DMS 273 (cell line): ENCODE results near the gene ICAM1.
"Not testable (repeated sequence)": the region's sequence is repeated elsewhere in the genome, so short reads cannot be mapped to it uniquely, and the experiment has no call there.

ENCODE experiments used
- DNase-seq: peaks from one replicate; lab custom pipeline; 2025; ENCODE audit not compliant: unreplicated experiment; lab: John Stamatoyannopoulos, UW

The ICAM1 gene

DNA sequence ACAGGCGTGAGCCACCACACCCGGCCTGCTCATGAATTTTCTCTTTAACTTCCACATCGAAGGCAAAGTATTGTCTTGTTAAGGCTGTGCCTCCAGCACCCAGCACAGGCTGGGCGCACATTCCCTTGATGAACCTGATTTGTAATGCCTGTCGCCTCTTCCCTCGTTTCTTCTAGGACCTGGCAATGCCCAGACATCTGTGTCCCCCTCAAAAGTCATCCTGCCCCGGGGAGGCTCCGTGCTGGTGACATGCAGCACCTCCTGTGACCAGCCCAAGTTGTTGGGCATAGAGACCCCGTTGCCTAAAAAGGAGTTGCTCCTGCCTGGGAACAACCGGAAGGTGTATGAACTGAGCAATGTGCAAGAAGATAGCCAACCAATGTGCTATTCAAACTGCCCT lies 3.7 kb downstream of the ICAM1 start:
- DNase-seq: no peak

DNA sequence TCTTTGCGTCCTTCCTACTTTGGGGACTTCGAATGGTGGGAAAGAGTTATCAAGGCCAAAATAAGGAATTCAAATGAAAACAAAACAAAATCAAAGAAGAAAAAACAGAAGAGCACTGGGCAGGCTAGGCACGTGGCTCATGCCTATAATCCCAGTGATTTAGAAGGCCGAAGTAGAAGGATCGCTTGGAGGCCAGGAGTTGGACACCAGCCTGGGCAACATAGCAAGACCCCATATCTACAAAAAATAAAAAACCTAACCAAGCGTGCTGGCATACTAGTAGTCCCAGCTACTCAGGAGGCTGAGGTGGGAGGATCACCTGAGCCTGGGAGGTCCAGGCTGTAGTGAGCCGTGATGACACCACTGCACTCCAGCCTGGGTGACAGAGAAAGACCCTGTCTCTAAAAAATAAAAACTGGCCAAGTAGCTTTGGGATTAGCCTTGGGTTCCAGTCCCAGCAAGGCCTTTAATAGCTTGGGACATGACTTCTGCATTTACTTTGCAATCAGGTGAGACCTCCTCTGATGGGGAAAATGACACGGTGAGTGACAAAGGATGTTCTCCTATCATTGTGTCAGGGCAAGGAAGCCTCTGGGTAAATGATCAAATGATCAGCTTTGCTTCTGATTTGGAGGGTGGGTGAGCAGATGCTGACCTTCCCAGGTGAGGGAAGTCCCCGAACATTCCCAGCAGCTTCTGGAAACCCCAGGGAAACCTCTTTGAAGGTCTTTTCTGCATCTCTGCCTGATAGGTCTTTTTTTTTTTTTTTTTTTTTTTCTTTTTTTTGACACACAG lies 7.1 kb downstream of the ICAM1 start:
- no peak for DNase-seq

DNA sequence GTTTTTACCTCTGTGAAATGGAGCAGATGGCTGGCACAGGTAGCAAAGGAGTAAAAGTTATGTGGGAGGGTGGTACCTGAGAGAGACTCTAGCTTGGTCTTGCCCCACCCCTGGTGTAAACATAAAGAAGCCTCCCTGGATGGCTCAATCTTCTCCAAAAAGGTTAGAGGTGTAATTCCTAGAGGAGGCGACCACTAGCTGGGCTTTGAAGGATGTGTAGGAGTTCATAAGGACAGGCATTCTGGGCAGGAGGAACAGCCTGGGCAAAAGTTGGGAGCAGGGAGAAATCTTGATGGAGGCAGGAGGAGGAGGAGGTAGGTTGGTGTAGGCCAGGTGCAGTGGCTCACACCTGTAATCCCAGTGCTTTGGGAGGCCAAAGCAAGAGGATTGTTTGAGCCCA lies 8.0 kb downstream of the ICAM1 start:
- DNase-seq: no peak

DNA sequence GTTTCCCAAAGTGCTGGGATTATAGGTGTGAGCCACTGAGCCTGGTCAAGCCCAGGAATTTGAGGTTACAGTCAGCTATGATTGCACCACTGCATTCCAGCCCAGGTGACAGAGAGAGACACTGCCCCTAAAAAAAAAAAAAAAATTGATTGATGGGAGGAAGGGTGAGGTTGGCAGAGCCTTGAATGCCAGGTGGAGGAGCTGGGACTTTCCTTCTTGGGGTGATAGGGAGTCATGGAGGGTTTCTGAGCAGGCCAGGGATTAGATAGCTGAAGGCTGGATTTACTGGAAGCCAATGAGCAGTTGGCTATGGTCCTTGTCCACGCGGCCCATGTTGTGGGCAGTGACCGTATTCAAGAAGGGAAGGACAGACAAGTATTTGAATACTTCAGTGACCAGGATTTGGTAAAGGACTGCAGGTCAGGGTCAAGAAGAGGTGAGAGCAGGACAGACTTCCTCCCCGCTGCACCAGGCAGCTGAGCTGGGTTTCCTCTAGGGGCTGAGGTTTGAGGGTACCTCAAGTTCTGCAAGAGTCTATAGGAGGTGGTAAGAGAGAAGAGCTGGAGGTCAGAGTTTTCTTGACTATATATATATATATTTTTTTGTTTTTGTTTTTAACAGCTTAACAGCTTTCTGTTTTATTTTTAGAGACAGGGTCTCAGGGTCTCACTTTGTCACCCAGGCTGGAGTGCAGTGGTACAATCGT lies 9.0 kb downstream of the ICAM1 start:
- no peak for DNase-seq

DNA sequence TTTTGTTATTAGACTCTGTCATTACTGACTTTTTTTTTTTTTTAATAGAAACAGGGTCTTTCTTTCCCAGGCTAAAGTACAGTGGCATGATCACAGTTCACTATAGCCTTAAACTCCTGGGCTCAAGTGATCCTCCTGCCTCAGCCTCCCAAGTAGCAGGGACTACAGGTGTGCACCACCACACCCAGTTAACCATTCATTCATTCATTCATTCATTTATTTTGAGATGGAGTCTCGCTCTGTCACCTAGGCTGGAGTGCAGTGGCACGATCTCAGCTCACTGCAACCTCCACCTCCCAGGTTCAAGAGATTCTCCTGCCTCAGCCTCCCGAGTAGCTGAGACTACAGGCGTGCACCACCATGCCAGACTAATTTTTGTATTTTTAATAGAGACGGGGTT lies 11.1 kb downstream of the ICAM1 start:
- DNase-seq: not testable (repeated sequence)

DNA sequence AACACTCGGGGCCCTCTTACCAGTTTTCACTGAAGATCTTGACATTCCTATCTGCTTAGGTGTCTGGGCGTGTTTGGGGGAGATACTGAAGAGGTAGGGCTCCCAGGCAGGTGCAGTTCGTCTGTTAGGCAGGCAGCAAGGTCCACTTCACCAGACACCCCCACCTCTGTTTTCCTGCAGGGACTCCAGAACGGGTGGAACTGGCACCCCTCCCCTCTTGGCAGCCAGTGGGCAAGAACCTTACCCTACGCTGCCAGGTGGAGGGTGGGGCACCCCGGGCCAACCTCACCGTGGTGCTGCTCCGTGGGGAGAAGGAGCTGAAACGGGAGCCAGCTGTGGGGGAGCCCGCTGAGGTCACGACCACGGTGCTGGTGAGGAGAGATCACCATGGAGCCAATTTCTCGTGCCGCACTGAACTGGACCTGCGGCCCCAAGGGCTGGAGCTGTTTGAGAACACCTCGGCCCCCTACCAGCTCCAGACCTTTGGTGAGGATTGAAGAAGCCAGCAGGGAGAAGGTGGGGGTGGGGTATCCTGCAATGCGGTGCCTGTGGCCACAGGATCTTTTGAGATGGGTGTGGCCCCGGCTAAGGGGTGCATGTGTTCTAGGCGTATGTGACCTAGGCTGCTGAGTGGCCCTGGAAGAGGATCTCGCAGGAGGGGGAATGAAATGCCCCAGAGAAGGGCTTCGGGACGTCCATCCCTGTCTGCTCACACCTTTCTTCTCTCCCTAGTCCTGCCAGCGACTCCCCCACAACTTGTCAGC lies 12.6 kb downstream of the ICAM1 start:
- DNase-seq: no peak

DNA sequence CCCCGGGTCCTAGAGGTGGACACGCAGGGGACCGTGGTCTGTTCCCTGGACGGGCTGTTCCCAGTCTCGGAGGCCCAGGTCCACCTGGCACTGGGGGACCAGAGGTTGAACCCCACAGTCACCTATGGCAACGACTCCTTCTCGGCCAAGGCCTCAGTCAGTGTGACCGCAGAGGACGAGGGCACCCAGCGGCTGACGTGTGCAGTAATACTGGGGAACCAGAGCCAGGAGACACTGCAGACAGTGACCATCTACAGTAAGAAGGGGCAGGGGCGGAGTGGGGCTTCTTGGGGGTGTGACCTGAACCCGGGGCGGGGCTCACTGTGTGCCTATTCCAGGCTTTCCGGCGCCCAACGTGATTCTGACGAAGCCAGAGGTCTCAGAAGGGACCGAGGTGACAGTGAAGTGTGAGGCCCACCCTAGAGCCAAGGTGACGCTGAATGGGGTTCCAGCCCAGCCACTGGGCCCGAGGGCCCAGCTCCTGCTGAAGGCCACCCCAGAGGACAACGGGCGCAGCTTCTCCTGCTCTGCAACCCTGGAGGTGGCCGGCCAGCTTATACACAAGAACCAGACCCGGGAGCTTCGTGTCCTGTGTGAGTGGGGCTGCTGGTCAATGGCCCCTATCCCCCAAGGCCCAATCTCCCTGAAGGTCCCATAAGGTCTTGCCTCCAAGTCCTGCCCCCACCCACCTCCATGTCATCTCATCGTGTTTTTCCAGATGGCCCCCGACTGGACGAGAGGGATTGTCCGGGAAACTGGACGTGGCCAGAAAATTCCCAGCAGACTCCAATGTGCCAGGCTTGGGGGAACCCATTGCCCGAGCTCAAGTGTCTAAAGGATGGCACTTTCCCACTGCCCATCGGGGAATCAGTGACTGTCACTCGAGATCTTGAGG lies 13.4 kb downstream of the ICAM1 start:
- DNase-seq: no peak

DNA sequence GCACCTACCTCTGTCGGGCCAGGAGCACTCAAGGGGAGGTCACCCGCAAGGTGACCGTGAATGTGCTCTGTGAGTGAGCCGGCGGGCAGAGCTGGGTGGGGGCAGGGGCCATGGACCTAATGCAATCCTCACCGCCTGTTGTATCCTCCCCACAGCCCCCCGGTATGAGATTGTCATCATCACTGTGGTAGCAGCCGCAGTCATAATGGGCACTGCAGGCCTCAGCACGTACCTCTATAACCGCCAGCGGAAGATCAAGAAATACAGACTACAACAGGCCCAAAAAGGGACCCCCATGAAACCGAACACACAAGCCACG lies 14.0 kb downstream of the ICAM1 start:
- no peak for DNase-seq

DNA sequence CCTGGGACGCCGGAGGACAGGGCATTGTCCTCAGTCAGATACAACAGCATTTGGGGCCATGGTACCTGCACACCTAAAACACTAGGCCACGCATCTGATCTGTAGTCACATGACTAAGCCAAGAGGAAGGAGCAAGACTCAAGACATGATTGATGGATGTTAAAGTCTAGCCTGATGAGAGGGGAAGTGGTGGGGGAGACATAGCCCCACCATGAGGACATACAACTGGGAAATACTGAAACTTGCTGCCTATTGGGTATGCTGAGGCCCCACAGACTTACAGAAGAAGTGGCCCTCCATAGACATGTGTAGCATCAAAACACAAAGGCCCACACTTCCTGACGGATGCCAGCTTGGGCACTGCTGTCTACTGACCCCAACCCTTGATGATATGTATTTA lies 14.5 kb downstream of the ICAM1 start:
- DNase-seq: no peak

DNA sequence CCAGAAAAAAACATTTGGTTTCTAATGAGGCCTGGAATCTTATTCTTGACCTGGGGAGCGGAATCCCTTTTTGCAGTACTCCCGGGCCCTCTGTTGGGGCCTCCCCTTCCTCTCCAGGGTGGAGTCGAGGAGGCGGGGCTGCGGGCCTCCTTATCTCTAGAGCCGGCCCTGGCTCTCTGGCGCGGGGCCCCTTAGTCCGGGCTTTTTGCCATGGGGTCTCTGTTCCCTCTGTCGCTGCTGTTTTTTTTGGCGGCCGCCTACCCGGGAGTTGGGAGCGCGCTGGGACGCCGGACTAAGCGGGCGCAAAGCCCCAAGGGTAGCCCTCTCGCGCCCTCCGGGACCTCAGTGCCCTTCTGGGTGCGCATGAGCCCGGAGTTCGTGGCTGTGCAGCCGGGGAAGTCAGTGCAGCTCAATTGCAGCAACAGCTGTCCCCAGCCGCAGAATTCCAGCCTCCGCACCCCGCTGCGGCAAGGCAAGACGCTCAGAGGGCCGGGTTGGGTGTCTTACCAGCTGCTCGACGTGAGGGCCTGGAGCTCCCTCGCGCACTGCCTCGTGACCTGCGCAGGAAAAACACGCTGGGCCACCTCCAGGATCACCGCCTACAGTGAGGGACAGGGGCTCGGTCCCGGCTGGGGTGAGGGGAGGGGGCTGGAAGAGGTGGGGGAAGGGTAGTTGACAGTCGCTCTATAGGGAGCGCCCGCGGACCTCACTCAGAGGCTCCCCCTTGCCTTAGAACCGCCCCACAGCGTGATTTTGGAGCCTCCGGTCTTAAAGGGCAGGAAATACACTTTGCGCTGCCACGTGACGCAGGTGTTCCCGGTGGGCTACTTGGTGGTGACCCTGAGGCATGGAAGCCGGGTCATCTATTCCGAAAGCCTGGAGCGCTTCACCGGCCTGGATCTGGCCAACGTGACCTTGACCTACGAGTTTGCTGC lies 16.1 kb downstream of the ICAM1 start, which contains the start of gene ICAM4:
ICAM4 (plus strand) TSS at position 153 of the 935 bp plus-strand sequence; CDS start at position 211, 58 bp downstream.
- DNase-seq: peak; percentile 92

DNA sequence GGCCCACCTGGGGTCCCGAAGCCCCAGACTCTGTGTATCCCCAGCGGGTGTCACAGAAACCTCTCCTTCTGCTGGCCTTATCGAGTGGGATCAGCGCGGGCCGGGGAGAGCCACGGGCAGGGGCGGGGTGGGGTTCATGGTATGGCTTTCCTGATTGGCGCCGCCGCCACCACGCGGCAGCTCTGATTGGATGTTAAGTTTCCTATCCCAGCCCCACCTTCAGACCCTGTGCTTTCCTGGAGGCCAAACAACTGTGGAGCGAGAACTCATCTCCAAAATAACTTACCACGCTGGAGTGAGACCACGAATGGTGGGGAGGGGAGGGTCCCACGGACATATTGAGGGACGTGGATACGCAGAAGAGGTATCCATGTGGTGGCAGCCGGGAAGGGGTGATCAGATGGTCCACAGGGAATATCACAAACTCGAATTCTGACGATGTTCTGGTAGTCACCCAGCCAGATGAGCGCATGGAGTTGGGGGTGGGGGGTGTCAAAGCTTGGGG lies 17.8 kb downstream of the ICAM1 start:
- DNase-seq: peak; percentile 62

DNA sequence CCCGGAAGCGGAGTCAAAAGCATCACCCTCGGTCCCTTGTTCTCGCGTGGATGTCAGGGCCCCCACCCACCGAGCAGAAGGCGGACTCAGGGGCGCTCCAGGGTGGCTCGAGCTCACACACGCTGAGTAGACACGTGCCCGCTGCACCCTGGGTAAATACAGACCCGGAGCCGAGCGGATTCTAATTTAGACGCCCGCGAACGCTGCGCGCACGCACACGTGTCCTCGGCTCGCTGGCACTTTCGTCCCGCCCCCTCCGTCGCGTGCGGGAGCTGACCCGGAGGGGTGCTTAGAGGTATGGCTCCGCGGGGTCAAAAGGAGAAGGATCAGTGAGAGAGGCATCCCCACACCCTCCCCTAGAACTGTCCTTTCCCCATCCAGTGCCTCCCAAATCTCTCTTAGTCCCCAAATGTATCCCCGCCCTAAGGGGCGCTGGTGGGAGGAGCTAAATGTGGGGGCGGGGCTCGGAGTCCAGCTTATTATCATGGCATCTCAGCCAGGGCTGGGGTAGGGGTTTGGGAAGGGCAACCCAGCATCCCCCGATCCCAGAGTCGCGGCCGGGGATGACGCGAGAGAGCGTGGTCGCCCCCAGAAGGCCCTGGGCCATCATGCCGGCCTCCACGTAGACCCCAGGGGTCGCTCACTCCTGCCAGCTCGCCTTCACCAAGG lies 18.4 kb downstream of the ICAM1 start:
- peak; percentile 96 for DNase-seq

DNA sequence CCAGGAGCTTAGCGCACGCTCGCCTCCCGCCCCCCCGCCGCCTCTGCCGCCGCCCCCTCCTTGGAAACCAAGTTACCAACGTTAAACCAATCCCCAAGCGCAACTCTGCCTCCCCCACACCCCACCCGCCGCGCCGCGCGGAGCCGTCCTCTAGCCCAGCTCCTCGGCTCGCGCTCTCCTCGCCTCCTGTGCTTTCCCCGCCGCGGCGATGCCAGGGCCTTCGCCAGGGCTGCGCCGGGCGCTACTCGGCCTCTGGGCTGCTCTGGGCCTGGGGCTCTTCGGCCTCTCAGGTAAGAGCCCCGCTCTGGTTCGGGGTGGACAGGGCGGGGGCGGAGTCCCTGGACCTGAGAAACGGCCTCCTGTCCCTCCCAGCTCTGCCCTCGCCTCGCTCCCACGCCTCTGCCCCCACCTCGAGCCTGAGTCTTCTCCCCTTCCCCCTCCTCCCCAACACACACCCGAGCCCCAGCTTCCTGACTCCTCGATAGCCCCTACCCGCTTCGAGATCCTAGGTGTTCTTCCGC lies 19.0 kb downstream of the ICAM1 start, which contains the start of gene ICAM5:
ICAM5 (plus strand) TSS at position 117 of the 521 bp plus-strand sequence; CDS start at position 209, 92 bp downstream.
- peak; percentile 93 for DNase-seq

DNA sequence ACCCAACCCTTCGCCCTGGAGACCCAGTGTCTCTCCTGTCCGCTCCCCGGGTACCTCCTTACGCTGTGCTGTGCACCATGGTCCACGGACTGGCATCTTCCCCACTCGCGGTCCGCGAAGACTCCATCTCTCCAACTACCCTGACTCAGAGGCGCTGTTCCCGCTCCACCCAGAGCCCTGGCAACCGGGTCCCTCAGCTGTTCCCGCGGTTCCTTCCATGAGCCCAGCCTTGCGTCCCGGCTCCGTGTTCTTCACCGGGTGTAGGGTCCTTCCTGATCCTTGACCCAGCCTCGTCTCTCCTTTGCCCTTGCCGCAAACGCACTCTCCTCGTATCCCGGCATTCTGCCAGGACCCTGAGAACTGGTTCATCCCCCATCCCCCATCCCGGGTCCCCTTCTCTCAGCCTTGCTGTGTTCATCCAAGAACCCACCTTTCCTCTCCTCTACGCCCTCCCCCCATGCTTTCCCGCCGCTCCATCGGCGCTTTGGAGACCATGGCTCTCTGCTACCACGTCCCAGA lies 19.5 kb downstream of the ICAM1 start:
- DNase-seq: peak; percentile 82

DNA sequence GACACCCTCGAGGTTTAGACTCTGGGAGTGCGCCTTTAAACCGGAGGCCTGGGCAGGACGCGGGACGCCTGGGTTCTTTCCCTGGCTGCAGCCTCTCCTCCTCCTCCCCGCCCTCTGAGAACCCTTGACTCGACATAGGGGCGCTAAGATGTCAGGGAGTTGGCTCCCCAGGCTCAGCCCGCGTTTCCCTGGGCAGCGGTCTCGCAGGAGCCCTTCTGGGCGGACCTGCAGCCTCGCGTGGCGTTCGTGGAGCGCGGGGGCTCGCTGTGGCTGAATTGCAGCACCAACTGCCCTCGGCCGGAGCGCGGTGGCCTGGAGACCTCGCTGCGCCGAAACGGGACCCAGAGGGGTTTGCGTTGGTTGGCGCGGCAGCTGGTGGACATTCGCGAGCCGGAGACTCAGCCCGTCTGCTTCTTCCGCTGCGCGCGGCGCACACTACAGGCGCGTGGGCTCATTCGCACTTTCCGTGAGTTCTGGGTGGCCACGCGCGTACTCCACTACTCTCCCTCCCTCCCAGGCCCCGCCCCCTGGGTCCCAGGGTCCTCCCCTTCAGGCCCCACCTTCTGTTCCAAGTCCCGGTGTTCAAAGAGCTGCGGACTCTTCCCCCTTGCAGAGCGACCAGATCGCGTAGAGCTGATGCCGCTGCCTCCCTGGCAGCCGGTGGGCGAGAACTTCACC lies 20.1 kb downstream of the ICAM1 start:
- DNase-seq: peak; percentile 77

DNA sequence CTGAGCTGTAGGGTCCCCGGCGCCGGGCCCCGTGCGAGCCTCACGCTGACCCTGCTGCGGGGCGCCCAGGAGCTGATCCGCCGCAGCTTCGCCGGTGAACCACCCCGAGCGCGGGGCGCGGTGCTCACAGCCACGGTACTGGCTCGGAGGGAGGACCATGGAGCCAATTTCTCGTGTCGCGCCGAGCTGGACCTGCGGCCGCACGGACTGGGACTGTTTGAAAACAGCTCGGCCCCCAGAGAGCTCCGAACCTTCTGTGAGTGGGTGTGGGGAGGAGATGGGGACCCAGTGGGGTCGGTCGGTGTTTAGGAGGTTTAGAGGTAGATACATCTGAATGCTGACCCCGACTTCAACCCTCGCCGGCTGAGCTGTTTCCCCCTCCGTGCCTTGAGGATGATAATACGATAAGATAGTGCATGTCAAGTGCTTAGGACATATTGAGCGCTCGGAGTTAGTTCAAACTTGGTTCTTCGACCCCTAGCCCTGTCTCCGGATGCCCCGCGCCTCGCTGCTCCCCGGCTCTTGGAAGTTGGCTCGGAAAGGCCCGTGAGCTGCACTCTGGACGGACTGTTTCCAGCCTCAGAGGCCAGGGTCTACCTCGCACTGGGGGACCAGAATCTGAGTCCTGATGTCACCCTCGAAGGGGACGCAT lies 20.8 kb downstream of the ICAM1 start:
- DNase-seq: no peak

DNA sequence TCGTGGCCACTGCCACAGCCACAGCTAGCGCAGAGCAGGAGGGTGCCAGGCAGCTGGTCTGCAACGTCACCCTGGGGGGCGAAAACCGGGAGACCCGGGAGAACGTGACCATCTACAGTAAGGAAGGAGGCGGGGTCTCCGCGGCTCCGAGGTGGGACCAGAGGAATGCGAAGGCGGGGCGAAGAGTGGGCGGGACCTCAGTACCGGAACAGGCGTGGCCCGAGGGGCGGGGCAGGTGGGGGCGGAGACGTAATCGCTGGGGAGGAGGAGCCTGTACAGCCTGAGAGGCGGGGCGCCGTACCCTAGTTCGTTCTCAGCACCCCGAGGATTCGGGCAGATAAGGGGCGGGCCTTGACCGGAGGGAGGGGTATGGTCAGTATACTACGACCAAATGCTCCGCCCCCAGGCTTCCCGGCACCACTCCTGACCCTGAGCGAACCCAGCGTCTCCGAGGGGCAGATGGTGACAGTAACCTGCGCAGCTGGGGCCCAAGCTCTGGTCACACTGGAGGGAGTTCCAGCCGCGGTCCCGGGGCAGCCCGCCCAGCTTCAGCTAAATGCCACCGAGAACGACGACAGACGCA lies 21.4 kb downstream of the ICAM1 start:
- no peak for DNase-seq
